Limb (tissue), 2 donors: ENCODE results near the gene FRY.
A peak's percentile ranks its signal among the peaks of the same experiment; 100 is the strongest.

Experiments used
- DNase-seq, 2 donors: peaks; one replicate each; pipeline ENCODE4 v3.0.0-alpha.2; 2016; ENCODE audit errors: extremely low spot score in 2 of 2

FRY gene

GRCh38 chr13:32255724-32256109 is 224.1 kb downstream of the FRY start:
- DNase-seq = no peak

GRCh38 chr13:32256243-32256642 is 224.7 kb downstream of the FRY start:
- no peak for DNase-seq

DNA sequence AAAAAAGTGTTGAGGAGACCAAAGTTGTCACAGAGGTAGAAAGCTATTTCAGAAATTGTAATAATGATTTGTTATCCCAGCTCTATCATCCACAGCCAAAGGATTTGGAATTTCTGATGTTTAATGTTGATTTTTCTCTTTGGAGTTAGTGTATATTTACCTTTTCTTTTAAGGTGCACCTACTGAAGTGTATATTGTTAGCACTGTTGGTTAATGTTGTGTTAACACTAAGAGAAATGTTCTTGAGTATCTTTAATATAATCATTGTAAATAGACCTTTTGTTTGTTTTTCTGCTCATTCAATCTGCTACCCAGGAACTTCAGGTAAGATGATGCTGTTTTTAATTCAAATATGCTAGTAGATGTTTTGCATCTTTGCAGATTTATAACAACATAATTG is 226.1 kb downstream of the FRY start:
- DNase-seq = no peak

DNA sequence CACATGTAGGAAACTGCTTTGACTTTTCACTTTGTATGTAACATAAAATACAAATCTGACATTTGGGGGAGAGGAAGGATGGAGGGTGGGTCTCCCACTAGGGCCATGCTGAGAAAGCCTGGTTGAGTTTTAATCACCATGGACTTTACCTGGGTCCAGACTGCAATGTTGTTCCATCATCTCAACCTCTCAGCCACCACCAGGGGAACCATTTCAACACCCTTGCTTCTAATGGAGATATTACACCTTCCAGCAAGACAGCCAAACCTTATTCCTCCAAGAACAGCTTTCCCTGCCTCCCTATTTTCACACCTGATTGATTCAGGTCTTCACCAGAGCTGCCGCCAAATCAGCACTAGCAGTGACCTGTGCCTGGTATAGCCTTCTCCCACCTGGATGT is 227.5 kb downstream of the FRY start:
- DNase-seq = no peak

DNA sequence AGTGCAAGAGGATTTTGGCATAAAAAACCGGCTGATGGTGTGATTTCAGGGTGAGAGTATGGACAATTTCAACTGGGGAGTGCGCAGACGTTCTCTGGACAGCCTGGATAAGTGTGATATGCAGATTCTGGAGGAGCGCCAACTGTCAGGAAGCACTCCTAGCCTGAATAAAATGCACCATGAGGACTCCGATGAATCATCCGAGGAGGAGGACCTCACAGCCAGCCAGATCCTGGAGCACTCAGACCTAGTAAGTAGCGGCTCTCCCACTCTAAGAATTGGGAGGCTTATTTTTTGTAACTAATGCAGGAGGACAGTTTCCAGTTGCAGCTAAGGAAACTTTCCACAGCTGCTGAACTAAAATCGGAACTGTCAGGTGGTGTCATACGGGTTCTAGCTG is 230.0 kb downstream of the FRY start:
- DNase-seq = peak in 1 of 2 donors; percentile 63

GRCh38 chr13:32262165-32262564 is 230.6 kb downstream of the FRY start:
- DNase-seq = no peak

DNA sequence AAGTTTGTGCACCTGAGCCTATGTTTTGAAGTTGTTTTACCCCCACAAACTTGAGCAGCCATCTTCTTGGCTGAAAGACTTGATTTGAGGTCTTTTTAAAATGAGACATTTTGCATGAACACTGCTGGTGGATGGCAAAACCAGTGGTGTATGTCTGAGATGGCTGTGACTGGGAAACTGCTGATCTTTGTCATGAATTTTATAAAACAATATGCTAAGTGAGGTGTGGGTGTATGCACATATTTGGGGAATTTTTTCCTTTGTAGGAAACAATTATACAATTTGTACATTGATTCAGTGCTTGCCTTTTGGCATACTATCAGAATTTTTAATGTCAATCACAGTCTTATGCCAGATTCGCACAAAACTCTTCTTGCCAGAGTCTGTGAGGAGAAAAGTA is 231.0 kb downstream of the FRY start:
- no peak for DNase-seq

GRCh38 chr13:32264407-32264806 is 232.8 kb downstream of the FRY start:
- DNase-seq = peak in 1 of 2 donors; percentile 7

DNA sequence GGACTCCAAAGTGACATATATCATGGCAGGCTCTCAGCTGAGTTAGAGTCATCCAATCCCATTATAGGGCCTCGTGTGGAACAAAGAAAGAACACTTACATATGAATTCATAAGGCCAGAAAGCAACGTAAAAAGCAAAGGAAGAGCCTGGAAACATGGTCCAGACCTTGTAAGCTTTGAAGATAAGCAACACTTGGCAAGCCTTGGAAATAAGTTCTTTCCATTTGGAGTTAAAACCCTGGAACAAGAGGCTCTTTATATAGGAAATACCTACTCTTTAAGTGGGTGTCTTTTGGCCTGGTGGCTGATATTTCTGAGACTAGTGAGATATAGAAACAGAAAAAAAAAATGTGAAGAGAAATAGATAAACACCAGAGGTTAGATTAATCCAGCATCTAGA is 234.2 kb downstream of the FRY start:
- no peak for DNase-seq

GRCh38 chr13:32266130-32266529 is 234.6 kb downstream of the FRY start:
- no peak for DNase-seq

GRCh38 chr13:32267836-32268439 is 236.4 kb downstream of the FRY start:
- no peak for DNase-seq

DNA sequence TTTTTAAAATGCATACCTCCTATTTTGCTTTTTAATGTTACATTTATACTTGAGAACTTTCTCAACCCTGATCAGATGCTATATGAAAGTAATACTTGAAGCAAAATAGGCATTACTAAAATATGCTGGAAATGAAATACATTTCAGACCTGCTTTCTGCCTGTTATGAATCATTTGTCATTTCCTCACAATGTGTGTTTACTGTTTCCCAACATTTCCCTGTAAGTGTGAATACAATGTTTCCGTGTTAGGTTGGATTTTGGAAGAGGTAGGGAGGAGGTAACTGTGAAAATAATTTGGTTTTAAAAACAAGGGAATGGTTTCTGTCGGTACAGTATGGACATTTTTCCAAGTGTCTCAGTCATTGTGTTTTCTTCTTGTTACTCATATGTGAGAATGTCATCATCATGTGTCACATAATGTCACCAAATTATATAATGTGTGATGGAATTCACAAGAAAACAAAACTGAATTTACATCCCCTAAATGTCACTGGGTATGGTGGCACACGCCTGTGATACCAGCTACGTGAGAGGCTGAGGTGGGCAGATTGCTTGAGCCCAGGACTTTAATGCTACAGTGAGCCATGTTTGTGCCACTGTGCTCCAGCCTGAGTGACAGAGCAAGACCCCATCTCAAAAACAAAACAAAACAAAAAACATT is 240.6 kb downstream of the FRY start:
- no peak for DNase-seq

GRCh38 chr13:32277839-32278238 is 246.3 kb downstream of the FRY start:
- no peak for DNase-seq

DNA sequence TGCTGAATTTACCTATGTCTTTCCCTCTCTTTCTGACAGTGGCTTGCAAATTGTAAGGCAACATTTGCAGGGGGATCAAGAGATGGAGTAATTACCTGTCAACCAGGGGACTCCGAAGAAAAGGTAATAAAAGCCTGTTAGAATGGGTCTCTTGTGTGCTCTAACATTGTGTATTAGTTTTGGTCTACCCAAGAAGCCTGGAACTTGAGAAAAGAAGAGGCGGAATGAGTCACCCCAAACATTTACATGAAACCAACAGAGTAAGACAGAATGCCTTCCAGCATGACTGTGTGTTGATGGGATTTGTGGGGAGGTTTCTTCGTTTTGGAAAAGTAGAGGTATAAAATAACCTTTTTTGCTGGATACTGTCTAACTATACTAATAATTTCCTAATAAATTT is 246.9 kb downstream of the FRY start:
- no peak for DNase-seq

DNA sequence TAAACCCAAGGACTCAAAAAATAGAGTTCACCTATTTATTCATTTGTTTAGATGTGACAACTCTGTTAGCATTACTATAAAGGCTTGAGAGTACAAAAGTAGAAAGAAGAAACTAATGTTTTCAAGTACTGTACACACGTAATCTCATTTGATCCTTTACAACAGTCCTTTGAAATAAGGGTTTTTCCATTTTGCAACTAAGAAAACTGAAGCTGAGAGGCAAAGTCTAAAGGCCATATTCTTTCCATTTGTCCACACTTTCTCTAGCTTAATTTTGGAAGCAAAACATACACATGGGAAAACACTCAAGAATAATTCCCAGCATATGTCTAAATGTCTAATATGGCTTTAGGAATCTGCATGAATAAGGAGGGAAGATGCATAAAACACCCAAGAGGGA is 249.5 kb downstream of the FRY start:
- no peak for DNase-seq

- no peak for DNase-seq
Measured at GRCh38 chr13:32282096-32282711, 250.6 kb downstream of the FRY start.

- DNase-seq = peak in 1 of 2 donors; percentile 30
Measured at GRCh38 chr13:32284927-32285632, 253.5 kb downstream of the FRY start.

GRCh38 chr13:32285633-32285965 is 254.0 kb downstream of the FRY start:
- DNase-seq = no peak

DNA sequence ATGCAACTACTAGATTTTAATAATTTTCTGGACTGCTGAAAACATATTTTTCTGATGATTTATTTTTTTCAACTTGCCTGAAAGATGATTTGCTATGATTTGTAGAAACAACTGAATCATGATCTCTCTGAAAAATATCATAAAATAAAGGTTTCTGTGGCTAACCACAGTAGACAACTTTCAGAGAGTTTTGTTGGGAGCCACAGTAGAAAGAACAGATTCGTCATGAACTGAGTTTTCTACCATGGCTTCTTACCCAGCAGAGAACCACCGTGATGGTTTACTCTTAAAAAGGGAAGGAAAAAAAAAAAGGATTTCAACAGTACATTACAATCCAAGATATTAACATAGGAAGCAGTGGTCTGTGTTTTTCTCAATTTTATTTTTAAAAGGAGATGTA is 265.6 kb downstream of the FRY start:
- DNase-seq = no peak

DNA sequence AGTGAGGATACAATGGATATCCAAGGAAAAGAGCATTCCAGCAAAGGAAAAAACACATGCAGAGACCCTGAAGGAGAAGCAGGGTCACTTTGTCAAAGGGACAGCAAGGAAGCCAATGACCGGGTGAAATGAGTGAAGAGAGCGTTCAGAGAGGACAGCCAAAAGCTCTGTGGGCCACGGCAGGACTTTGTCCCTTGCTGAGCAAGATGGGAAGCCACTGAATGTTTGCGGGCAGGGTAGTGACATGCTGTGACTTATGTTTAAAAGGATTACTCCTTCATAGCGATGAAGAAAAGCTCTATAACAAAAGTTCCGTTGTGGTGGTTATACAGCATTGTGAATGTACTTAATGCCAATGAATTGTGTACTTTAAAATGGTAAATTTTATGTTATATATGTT is 267.1 kb downstream of the FRY start:
- no peak for DNase-seq

- no peak for DNase-seq
Measured at GRCh38 chr13:32299893-32300292, 268.3 kb downstream of the FRY start.

DNA sequence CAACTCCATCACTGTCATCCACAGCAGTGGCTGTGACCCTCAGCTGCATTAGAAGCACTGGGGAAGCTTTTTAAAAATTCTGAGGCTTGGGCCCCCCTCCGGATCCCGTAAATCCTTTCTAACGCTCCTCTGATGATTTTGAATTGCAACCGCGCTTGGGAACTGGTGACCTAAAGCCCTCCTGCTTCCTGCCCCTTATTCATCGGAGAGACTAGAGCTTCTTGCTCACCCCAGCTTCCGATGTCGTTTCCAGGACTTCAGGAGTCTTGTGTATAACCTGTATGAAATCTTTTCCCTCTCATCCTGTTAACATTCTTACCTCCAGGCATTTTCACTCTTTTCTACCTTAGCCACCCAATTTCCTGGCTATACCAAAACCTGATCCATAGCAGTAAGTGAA is 268.8 kb downstream of the FRY start:
- no peak for DNase-seq

DNA sequence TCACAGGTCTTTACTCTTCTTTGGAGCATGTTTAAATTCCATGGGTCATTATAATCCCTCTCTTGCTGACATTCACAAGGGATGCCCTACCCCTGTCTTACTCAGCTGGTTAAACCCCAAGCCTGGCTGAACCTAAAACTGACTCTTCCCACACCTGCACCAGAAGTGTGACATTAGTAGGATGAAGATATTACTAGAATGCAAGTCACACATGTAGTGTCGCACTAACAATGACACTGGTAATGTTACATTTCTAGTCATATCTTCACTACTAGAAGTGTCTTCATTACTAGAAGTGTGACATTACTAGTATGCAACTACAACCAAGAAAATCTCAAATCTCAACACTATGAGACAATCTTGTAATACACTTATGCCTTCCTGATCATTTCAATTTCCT is 269.3 kb downstream of the FRY start:
- DNase-seq = no peak
